HepG2 (cell line): ENCODE data around the gene MED4. TPM values are rescaled to one million over a fixed set of nuclear protein-coding genes. Genes with fewer than 3 reads are reported as not detected.

Experiments
- DNMT1 ChIP-seq: sonication (generic); formaldehyde crosslinking; IDR thresholded peaks from 2 replicates; pipeline ENCODE4 v1.5.1; 2020; ENCODE audit warnings: mild to moderate bottlenecking, missing genetic modification reagents
- ERF ChIP-seq: IDR thresholded peaks from 2 replicates; pipeline ENCODE4 v1.6.1; 2018; ENCODE audit warnings: missing biosample characterization, missing genetic modification reagents
- GPN1 ChIP-seq: sonication (generic); formaldehyde crosslinking; IDR thresholded peaks from 2 replicates; pipeline ENCODE4 v1.5.1; 2020; ENCODE audit warnings: missing genetic modification reagents, borderline replicate concordance
- HOXD1 ChIP-seq: sonication (generic); formaldehyde crosslinking; IDR thresholded peaks from 2 replicates; pipeline ENCODE4 v1.5.0; 2020; ENCODE audit warnings: missing genetic modification reagents
- KDM1A ChIP-seq: IDR thresholded peaks from 2 replicates; pipeline ENCODE4 v1.6.1; 2016; ENCODE audit warnings: missing compliant biosample characterization
- MLLT10 ChIP-seq: sonication (generic); formaldehyde crosslinking; IDR thresholded peaks from 2 replicates; pipeline ENCODE4 v1.4.0; 2020; ENCODE audit warnings: missing genetic modification reagents
- ZNF335 ChIP-seq: sonication (generic); formaldehyde crosslinking; IDR thresholded peaks from 2 replicates; pipeline ENCODE4 v1.4.0; 2020; ENCODE audit warnings: missing genetic modification reagents
- ZNF451 ChIP-seq: sonication (generic); formaldehyde crosslinking; IDR thresholded peaks from 2 replicates; pipeline ENCODE4 v1.5.0; 2020; ENCODE audit warnings: mild to moderate bottlenecking, missing genetic modification reagents
- ZNF496 ChIP-seq: sonication (generic); formaldehyde crosslinking; IDR thresholded peaks from 2 replicates; pipeline ENCODE4 v1.8.1; 2023; ENCODE audit warnings: mild to moderate bottlenecking, moderate library complexity, missing genetic modification reagents; ENCODE audit not compliant: insufficient replicate concordance
- ZNF598 ChIP-seq: sonication (generic); formaldehyde crosslinking; IDR thresholded peaks from 2 replicates; pipeline ENCODE4 v1.5.1; 2020; ENCODE audit warnings: mild to moderate bottlenecking, missing genetic modification reagents, borderline replicate concordance
- ZNF616 ChIP-seq: sonication (generic); formaldehyde crosslinking; IDR thresholded peaks from 2 replicates; pipeline ENCODE4 v1.5.0; 2020; ENCODE audit warnings: low read depth, mild to moderate bottlenecking, missing genetic modification reagents
- ZNF672 ChIP-seq: sonication (generic); formaldehyde crosslinking; IDR thresholded peaks from 2 replicates; pipeline ENCODE4 v1.8.1; 2022; ENCODE audit warnings: missing genetic modification reagents
- ZSCAN30 ChIP-seq: sonication (generic); formaldehyde crosslinking; IDR thresholded peaks from 2 replicates; pipeline ENCODE4 v1.5.0; 2020; ENCODE audit warnings: mild to moderate bottlenecking, missing genetic modification reagents
- polyA plus RNA-seq, 8 experiments: library from polyadenylated mRNA; depleted of rRNA in 3 of 8; stranded (reverse) in 7 of 8; unstranded in 1 of 8; fragments of >200 nt; fragmentation: Illumina TruSeq in 4 of 8; extraction: Trizol in 4 of 8; gene quantifications; 2 replicates each; pipeline versions ENCODE4 v1.2.1 to v1.2.3, GENCODE V29; 2011 to 2016; ENCODE audit warnings: low read depth in 4 of 8, missing spikeins in 1 of 8, mixed read lengths in 1 of 8; ENCODE audit not compliant: insufficient read depth in 1 of 8
- total RNA-seq, 5 experiments: library from RNA; depleted of rRNA; stranded (reverse); fragments of >200 nt; fragmentation: Illumina TruSeq; extraction: Trizol; gene quantifications; 2 replicates each; pipeline ENCODE4 v1.2.3, GENCODE V29; 2016; ENCODE audit warnings: low read depth in 1 of 5
- TF ChIP-seq, protein P1 (sequence below), 2 experiments: fragments of 450-650 bp in 1 of 2; sonication (generic) in 1 of 2; formaldehyde crosslinking in 1 of 2; IDR thresholded peaks; 2 replicates each; pipeline versions ENCODE4 v1.6.1 to v1.8.0; 2016 to 2022; ENCODE audit warnings: antibody characterized with exemption in 1 of 2, mild to moderate bottlenecking in 1 of 2, missing genetic modification reagents in 1 of 2
- TF ChIP-seq, protein P2 (sequence below): sonication (generic); formaldehyde crosslinking; IDR thresholded peaks from 2 replicates; pipeline ENCODE4 v1.4.0; 2020; ENCODE audit warnings: missing genetic modification reagents
- TF ChIP-seq, protein P3 (sequence below): sonication (generic); formaldehyde crosslinking; IDR thresholded peaks from 2 replicates; pipeline ENCODE4 v1.8.1; 2023; ENCODE audit warnings: mild to moderate bottlenecking, missing genetic modification reagents, borderline replicate concordance
- TF ChIP-seq, protein P4 (sequence below): IDR thresholded peaks from 2 replicates; pipeline ENCODE4 v1.6.1; 2016; ENCODE audit warnings: mild to moderate bottlenecking

MED4 gene
- total and polyA plus RNA-seq, 2 of the 13 experiments (the other 11 are each of a cell fraction or from before 2014, with no cell fraction given): 49.4 to 57.8 TPM

DNA sequence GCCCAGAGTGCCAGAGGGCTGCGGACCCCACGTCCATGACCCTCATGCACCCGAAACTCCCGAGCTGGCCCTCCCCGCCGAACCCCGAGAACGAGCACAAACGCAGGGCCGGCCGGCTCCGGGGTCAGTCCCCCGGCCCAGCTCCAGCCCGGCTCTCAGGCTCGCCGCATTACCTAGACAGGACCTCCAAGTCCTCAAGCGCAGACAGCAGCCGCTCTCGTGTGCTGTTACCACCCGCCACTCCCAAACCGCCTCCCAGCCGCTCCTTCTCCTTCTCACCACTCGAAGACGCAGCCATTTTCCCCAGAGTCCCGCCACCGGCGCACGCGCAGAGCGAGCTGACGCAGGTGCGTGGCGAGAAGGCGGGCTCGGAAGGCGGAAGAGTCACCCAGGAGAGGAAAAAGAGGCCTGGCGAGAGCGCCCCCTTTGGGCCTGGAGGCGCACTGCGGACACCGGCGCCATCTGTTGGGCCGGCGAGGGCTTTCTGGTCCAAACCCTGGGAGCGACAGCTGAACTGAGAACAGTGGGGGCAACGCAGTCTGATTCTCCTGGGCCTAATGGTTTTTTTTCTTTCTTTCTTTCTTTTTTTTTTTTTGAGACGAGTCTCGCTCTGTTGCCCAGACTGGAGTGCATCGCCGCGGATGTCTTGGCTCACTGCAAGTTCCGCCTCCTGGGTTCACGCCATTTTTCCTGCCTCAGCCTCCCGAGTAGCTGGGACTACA, at the start of gene MED4 (continued):
- TF ChIP-seq, protein P1, sequence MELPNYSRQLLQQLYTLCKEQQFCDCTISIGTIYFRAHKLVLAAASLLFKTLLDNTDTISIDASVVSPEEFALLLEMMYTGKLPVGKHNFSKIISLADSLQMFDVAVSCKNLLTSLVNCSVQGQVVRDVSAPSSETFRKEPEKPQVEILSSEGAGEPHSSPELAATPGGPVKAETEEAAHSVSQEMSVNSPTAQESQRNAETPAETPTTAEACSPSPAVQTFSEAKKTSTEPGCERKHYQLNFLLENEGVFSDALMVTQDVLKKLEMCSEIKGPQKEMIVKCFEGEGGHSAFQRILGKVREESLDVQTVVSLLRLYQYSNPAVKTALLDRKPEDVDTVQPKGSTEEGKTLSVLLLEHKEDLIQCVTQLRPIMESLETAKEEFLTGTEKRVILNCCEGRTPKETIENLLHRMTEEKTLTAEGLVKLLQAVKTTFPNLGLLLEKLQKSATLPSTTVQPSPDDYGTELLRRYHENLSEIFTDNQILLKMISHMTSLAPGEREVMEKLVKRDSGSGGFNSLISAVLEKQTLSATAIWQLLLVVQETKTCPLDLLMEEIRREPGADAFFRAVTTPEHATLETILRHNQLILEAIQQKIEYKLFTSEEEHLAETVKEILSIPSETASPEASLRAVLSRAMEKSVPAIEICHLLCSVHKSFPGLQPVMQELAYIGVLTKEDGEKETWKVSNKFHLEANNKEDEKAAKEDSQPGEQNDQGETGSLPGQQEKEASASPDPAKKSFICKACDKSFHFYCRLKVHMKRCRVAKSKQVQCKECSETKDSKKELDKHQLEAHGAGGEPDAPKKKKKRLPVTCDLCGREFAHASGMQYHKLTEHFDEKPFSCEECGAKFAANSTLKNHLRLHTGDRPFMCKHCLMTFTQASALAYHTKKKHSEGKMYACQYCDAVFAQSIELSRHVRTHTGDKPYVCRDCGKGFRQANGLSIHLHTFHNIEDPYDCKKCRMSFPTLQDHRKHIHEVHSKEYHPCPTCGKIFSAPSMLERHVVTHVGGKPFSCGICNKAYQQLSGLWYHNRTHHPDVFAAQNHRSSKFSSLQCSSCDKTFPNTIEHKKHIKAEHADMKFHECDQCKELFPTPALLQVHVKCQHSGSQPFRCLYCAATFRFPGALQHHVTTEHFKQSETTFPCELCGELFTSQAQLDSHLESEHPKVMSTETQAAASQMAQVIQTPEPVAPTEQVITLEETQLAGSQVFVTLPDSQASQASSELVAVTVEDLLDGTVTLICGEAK (IDR thresholded peaks at IDR 0.05): no peak
- TF ChIP-seq, protein P1 (CRISPR knock-in tag; IDR thresholded peaks at IDR 0.05): peak; percentile 82
- TF ChIP-seq MLLT10 (CRISPR knock-in tag): no peak
- no peak for TF ChIP-seq KDM1A (CRISPR knock-in tag)
- peak; percentile 63; the same call in 1 of the 2 replicates for TF ChIP-seq HOXD1
- TF ChIP-seq, protein P2, sequence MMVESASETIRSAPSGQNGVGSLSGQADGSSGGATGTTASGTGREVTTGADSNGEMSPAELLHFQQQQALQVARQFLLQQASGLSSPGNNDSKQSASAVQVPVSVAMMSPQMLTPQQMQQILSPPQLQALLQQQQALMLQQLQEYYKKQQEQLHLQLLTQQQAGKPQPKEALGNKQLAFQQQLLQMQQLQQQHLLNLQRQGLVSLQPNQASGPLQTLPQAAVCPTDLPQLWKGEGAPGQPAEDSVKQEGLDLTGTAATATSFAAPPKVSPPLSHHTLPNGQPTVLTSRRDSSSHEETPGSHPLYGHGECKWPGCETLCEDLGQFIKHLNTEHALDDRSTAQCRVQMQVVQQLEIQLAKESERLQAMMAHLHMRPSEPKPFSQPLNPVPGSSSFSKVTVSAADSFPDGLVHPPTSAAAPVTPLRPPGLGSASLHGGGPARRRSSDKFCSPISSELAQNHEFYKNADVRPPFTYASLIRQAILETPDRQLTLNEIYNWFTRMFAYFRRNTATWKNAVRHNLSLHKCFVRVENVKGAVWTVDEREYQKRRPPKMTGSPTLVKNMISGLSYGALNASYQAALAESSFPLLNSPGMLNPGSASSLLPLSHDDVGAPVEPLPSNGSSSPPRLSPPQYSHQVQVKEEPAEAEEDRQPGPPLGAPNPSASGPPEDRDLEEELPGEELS (CRISPR knock-in tag): peak; percentile 54; the same call in 1 of the 2 replicates
- TF ChIP-seq, protein P3, sequence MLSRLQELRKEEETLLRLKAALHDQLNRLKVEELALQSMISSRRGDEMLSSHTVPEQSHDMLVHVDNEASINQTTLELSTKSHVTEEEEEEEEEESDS (CRISPR knock-in tag): no peak
- peak; percentile 94 for TF ChIP-seq ERF (CRISPR knock-in tag)
- peak; percentile 71 for TF ChIP-seq ZNF335
- TF ChIP-seq ZNF451 (CRISPR knock-in tag): 0 out of 2 replicates have a peak, but pooled peaks have one; percentile 29
- peak; percentile 90 for TF ChIP-seq ZNF598 (CRISPR knock-in tag)
- TF ChIP-seq DNMT1 (CRISPR knock-in tag): peak; percentile 70; the same call in 1 of the 2 replicates
- TF ChIP-seq GPN1 (CRISPR knock-in tag): no peak; the same call in 1 of the 2 replicates
- no peak for TF ChIP-seq ZSCAN30 (CRISPR knock-in tag)
- 0 out of 2 replicates have a peak, but pooled peaks have one; percentile 40 for TF ChIP-seq ZNF616
- TF ChIP-seq ZNF672: no peak
- TF ChIP-seq, protein P4, sequence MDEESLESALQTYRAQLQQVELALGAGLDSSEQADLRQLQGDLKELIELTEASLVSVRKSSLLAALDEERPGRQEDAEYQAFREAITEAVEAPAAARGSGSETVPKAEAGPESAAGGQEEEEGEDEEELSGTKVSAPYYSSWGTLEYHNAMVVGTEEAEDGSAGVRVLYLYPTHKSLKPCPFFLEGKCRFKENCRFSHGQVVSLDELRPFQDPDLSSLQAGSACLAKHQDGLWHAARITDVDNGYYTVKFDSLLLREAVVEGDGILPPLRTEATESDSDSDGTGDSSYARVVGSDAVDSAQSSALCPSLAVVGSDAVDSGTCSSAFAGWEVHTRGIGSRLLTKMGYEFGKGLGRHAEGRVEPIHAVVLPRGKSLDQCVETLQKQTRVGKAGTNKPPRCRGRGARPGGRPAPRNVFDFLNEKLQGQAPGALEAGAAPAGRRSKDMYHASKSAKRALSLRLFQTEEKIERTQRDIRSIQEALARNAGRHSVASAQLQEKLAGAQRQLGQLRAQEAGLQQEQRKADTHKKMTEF (CRISPR knock-in tag): peak; percentile 95
- TF ChIP-seq ZNF496: no peak
